ENCODE data around the gene LYRM4.

Gene LYRM4

DNA sequence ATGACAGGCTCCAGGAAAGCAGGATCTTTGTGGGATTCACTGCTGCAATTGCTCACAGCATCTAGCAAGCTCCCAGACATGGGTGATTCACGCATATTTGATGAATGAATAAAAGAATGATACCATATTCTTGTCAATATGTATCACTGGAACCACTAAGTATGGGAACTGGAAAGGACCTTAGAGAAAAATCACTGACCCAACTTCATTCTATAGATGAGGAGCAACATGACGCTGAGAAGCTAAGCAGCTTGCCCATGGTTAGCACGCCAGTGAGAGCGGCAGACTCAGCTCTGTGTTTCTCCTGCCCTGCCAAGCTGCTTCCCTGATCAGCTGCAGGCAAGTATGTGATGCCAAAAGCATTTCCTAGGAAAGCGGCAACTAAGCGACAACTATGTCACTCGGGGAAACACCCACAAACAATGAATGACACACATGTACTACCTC is 108.8 kb downstream of the LYRM4 start:
- Mint-ChIP-seq H3K4me1 (no peaks in the 10 kb centered on the region), H3K27me3 (ENCODE audit: low read depth) (peaks cover 5% of the 10 kb centered on the region), H3K27ac (no peak overlapping the region), H3K36me3 (ENCODE audit: low read depth) (no peaks in the 10 kb centered on the region), H3K9me3 (no peaks in the 10 kb centered on the region), H3K4me3 (no peak overlapping the region)
- TF ChIP-seq, protein P1, sequence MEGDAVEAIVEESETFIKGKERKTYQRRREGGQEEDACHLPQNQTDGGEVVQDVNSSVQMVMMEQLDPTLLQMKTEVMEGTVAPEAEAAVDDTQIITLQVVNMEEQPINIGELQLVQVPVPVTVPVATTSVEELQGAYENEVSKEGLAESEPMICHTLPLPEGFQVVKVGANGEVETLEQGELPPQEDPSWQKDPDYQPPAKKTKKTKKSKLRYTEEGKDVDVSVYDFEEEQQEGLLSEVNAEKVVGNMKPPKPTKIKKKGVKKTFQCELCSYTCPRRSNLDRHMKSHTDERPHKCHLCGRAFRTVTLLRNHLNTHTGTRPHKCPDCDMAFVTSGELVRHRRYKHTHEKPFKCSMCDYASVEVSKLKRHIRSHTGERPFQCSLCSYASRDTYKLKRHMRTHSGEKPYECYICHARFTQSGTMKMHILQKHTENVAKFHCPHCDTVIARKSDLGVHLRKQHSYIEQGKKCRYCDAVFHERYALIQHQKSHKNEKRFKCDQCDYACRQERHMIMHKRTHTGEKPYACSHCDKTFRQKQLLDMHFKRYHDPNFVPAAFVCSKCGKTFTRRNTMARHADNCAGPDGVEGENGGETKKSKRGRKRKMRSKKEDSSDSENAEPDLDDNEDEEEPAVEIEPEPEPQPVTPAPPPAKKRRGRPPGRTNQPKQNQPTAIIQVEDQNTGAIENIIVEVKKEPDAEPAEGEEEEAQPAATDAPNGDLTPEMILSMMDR (IDR thresholded peaks at IDR 0.05; ENCODE audit: unreplicated experiment in 3 of 3), result no peak

DNA sequence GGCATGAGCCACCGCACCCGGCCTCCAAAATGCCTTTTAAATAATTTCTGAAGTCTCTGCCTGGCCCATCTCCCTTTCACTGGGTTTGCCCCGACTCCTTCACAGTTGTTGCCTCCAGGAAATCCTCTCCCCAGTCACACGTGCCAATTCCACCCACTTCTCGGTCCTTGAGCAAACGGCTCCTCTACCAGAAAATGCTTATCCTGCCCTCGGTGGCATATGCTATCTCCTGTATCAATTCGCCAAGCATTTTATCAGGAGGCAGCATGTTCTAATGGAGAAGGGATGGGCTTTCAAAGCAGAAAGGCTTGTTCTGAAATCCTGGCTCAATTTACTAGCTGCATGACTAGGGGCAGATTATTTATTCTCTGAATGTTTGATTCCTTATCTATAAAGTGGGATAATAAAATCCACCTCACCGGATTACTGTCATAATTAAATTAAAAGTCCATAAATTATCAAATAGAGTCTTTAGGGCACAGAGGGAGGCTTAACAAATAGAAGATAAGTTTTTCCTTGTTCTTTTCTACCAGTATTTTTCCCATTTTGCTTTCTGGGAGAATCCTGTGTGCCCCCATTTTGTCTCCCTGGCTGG is 109.3 kb downstream of the LYRM4 start:
- peaks cover 5% of the 10 kb centered on the region for H3K27me3 Mint-ChIP-seq (ENCODE audit: low read depth)
- H3K4me3 Mint-ChIP-seq, result no peak overlapping the region
- H3K36me3 Mint-ChIP-seq (ENCODE audit: low read depth), result no peaks in the 10 kb centered on the region
- TF ChIP-seq, protein P1 (IDR thresholded peaks at IDR 0.05; ENCODE audit: unreplicated experiment in 3 of 3), result no peak
- no peak overlapping the region for H3K27ac Mint-ChIP-seq
- no peaks in the 10 kb centered on the region for H3K9me3 Mint-ChIP-seq
- H3K4me1 Mint-ChIP-seq, result peaks cover 4% of the 10 kb centered on the region

GRCh38 chr6:5150551-5151075 is 110.1 kb downstream of the LYRM4 start:
- H3K27ac Mint-ChIP-seq, result no peak overlapping the region
- H3K9me3 Mint-ChIP-seq, result no peaks in the 10 kb centered on the region
- peaks cover 2% of the 10 kb centered on the region for H3K27me3 Mint-ChIP-seq (ENCODE audit: low read depth)
- H3K36me3 Mint-ChIP-seq (ENCODE audit: low read depth), result no peaks in the 10 kb centered on the region
- TF ChIP-seq, protein P1 (IDR thresholded peaks at IDR 0.05; ENCODE audit: unreplicated experiment in 3 of 3), result no peak
- H3K4me1 Mint-ChIP-seq, result peaks cover 12% of the 10 kb centered on the region
- H3K4me3 Mint-ChIP-seq, result no peak overlapping the region

DNA sequence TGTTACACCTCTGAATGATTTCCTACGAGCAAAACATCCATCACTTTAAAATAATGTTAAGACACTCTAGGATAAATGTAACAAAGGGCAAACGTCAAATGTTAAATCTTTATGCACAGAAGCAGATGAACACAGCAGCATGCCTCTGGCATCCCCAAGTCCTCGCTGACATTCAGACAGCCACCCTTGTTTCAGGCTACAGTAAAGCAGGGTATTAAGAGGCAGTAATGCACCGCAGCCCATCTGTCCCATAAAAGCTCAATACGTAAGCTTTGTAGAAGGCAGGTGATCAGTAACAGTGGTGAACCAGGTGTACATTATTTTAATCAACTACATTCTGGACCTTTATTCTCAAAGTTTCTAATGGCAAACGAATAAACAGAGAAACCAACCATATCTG is 110.9 kb downstream of the LYRM4 start:
- TF ChIP-seq, protein P1 (IDR thresholded peaks at IDR 0.05; ENCODE audit: unreplicated experiment in 3 of 3), result no peak
- H3K4me3 Mint-ChIP-seq, result no peak overlapping the region
- no peak overlapping the region for H3K27ac Mint-ChIP-seq
- no peaks in the 10 kb centered on the region for H3K9me3 Mint-ChIP-seq
- H3K27me3 Mint-ChIP-seq (ENCODE audit: low read depth), result no peaks in the 10 kb centered on the region
- H3K36me3 Mint-ChIP-seq (ENCODE audit: low read depth), result no peaks in the 10 kb centered on the region
- peaks cover 15% of the 10 kb centered on the region for H3K4me1 Mint-ChIP-seq

- TF ChIP-seq, protein P1 (IDR thresholded peaks at IDR 0.05; ENCODE audit: unreplicated experiment in 3 of 3), result no peak
- H3K27me3 Mint-ChIP-seq (ENCODE audit: low read depth), result no peaks in the 10 kb centered on the region
- no peaks in the 10 kb centered on the region for H3K9me3 Mint-ChIP-seq
- H3K36me3 Mint-ChIP-seq (ENCODE audit: low read depth), result no peaks in the 10 kb centered on the region
- H3K27ac Mint-ChIP-seq, result no peak overlapping the region
- H3K4me1 Mint-ChIP-seq, result peaks cover 15% of the 10 kb centered on the region
- no peak overlapping the region for H3K4me3 Mint-ChIP-seq
These were observed 111.5 kb downstream of the LYRM4 start for GRCh38 chr6:5149159-5149704.

DNA sequence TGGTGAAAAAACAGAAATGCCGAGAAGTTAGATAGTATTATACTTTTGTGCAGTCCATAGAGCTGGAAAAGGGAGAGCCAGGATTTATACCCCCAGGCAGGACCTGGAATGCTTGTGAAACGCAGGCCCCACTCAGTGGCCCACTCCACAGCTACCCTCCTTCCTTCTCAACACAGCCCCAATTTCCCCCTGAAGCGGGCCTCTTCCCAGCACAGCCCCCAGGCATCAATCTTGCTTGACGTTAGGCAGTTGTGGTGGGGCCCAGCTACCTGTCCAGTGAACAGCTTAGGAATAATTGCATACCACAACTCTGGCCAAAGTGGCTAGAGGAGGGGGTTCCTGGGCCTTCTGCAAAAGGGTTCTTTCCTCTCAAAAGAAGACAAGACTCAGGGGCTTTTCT is 114.4 kb downstream of the LYRM4 start:
- H3K4me1 Mint-ChIP-seq, result peaks cover 24% of the 10 kb centered on the region
- H3K4me3 Mint-ChIP-seq, result no peak overlapping the region
- H3K9me3 Mint-ChIP-seq, result no peaks in the 10 kb centered on the region
- H3K36me3 Mint-ChIP-seq (ENCODE audit: low read depth), result no peaks in the 10 kb centered on the region
- no peaks in the 10 kb centered on the region for H3K27me3 Mint-ChIP-seq (ENCODE audit: low read depth)
- H3K27ac Mint-ChIP-seq, result peak overlapping the region in 2 of 3 experiments; percentile 1 to 71
- TF ChIP-seq, protein P1 (IDR thresholded peaks at IDR 0.05; ENCODE audit: unreplicated experiment in 3 of 3), result no peak
